ENCODE data around the gene NOCT. TPM values are rescaled to one million over a fixed set of nuclear protein-coding genes. Genes with fewer than 3 reads are reported as not detected.

The NOCT gene
- total and polyA plus RNA-seq, 2 experiments from 2014 or later, result 16.0 to 76.6 TPM

- DNase-seq (ENCODE audit: low spot score) (no peak), ATAC-seq (no peak)
- Mint-ChIP-seq H3K27me3 (ENCODE audit: insufficient read depth, low read depth, poor library complexity) (peaks cover 2% of the 10 kb centered on the region), H3K36me3 (ENCODE audit: low read depth) (no peaks in the 10 kb centered on the region), H3K4me3 (no peak overlapping the region), H3K4me1 (peaks cover 4% of the 10 kb centered on the region; the same call in 1 of the 3 replicates), H3K9me3 (peaks cover 2% of the 10 kb centered on the region; the same call in 2 of the 3 replicates), H3K27ac (no peak overlapping the region)
- TF ChIP-seq JUNB (IDR thresholded peaks at IDR 0.05; ENCODE audit: unreplicated experiment) (no peak), NANOG (IDR thresholded peaks at IDR 0.05; ENCODE audit: borderline replicate concordance) (no peak), STAT1 (IDR thresholded peaks at IDR 0.05; ENCODE audit: unreplicated experiment) (no peak), CREB1 (CRISPR knock-in tag; IDR thresholded peaks at IDR 0.05; ENCODE audit: low read depth) (no peak), EZH2 (IDR thresholded peaks at IDR 0.05; ENCODE audit: low read depth, unreplicated experiment) (no peak), REST (IDR thresholded peaks at IDR 0.05; ENCODE audit: unreplicated experiment) (no peak), ZNF331 (CRISPR knock-in tag; IDR thresholded peaks at IDR 0.05; ENCODE audit: low read depth) (no peak), EZH2phosphoT487 (IDR thresholded peaks at IDR 0.05; ENCODE audit: unreplicated experiment) (no peak), ETS1 (IDR thresholded peaks at IDR 0.05) (no peak), ZNF114 (CRISPR knock-in tag; IDR thresholded peaks at IDR 0.05) (no peak), ZNF462 (CRISPR knock-in tag; IDR thresholded peaks at IDR 0.05) (no peak), CTCF (conservative IDR thresholded peaks at IDR 0.05; ENCODE audit: low read depth in 2 of 2) (no peak), POLR2AphosphoS5 (IDR thresholded peaks at IDR 0.05; ENCODE audit: low read depth) (no peak)
- Histone ChIP-seq H3K9me2 (ENCODE audit: insufficient read depth) (peaks cover 4% of the 10 kb centered on the region; the same call in 1 of the 2 replicates), H3K4me1 (ENCODE audit: insufficient read depth) (no peaks in the 10 kb centered on the region), H3K79me2 (replicated peaks; ENCODE audit: insufficient read depth) (no peaks in the 10 kb centered on the region), H3K36me3 (ENCODE audit: insufficient read depth) (no peaks in the 10 kb centered on the region), H3K4me2 (no peak overlapping the region), H3K27me3 (ENCODE audit: insufficient read depth) (no peaks in the 10 kb centered on the region), H4K20me1 (replicated peaks; ENCODE audit: insufficient read depth) (no peaks in the 10 kb centered on the region), H3F3A (replicated peaks; ENCODE audit: low read depth) (no peaks in the 10 kb centered on the region), H2AFZ (no peak overlapping the region), H3K4me3 (no peak overlapping the region), H3K27ac (ENCODE audit: low read depth) (no peak overlapping the region)
Measured at GRCh38 chr4:138992676-138993075, 22.9 kb upstream of the NOCT start.
